DND-41 (cell line): ENCODE data around the gene TMEM91.

Experiments
- CTCF ChIP-seq: IDR thresholded peaks from 2 replicates; pipeline ENCODE4 v1.5.1; 2012; ENCODE audit warnings: borderline replicate concordance, low read length, moderate library complexity, mild to moderate bottlenecking; ENCODE audit not compliant: poor library complexity, severe bottlenecking; ENCODE audit errors: extremely low read depth
- EZH2 ChIP-seq: IDR thresholded peaks from 3 replicates; pipeline ENCODE4 v1.6.1; 2012; ENCODE audit warnings: borderline replicate concordance, low read depth, mild to moderate bottlenecking, moderate library complexity, low read length, inconsistent platforms; ENCODE audit not compliant: severe bottlenecking

GRCh38 chr19:41413947-41414346 is 37.6 kb downstream of the TMEM91 start:
- no peak for TF ChIP-seq CTCF
- no peak for TF ChIP-seq EZH2
